Inferior parietal cortex (tissue), 1 donor: ENCODE measurements around the gene GRIA1.
"Not testable (repeated sequence)": the region's sequence is repeated elsewhere in the genome, so short reads cannot be mapped to it uniquely, and the experiment has no call there.

ENCODE experiments used
- DNase-seq: peaks from one replicate; pipeline ENCODE4 v3.0.0-alpha.2; 2016; ENCODE audit errors: extremely low spot score

The GRIA1 gene

DNA sequence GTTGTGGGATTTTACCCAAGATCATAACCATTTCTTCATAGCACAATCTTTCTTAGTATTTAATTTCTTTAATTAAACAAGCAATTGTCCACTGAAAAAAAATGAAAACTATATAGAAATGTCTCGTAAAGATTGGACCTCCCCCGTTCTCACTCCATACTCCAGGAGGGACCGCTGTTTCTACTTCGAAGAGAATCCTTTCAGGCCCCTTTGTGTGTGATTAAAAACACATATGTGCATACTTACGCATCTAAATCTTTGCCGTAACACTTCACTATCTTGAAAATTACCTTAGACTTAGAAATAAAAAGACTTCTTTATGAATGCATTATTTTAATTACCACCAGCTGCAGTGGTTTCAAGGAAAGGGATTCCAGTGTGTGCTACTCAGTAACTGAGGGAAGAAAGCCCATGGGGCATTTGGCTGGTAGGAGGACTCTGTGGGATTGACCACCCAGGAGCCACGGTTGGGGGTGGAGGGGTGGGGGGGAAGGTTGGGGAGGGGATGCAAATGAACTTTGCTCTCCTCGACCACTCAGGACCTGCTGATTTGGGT, 339.1 kb downstream of the GRIA1 start:
- no peak for DNase-seq

DNA sequence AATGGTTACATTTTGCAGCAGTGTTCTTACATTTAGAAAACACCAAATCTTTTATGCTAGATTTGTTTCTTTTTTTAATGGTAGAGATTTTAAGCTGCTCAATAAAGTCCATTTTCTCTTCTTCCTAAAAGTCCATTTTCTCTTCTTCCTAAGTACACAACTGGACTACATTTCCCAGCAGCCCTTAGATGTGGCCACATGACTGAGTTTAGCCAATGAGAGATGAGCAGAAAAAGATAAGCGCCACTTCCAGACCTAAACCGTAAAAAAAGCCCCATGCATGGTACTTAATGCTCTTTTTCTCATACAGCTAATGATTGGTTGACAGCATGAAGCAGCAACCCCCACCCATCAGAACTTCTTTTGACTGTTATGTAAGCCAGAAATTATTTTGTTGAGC, 341.5 kb downstream of the GRIA1 start:
- no peak for DNase-seq

DNA sequence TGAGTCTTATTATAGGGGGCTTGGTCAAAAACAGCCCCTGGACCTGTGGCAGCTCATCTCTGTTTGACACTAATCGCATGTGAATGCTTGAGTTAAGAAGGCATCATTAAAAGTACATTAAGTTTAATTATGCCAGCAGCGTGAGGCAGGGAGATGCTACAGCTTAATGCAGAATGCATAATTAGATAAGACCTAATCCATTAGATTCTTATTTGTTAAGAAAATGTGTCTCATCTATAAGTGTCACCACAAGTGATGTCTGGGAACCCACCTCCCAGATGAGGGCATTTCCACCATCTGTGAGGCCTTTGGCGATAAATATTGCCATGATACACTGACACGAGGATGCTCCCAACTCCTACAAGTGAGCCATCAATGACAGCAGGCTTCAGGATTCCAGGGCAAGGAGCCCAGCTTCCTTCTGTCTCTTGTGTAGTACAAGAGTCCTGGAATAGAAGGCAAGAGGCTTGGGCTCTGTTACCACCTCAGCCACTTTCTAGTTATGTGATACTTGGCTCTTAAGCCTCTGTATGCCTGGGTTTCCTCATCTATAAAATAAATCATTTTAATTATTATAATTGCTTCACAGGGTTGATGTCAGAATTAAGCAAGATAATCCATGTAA, 345.5 kb downstream of the GRIA1 start:
- no peak for DNase-seq

DNA sequence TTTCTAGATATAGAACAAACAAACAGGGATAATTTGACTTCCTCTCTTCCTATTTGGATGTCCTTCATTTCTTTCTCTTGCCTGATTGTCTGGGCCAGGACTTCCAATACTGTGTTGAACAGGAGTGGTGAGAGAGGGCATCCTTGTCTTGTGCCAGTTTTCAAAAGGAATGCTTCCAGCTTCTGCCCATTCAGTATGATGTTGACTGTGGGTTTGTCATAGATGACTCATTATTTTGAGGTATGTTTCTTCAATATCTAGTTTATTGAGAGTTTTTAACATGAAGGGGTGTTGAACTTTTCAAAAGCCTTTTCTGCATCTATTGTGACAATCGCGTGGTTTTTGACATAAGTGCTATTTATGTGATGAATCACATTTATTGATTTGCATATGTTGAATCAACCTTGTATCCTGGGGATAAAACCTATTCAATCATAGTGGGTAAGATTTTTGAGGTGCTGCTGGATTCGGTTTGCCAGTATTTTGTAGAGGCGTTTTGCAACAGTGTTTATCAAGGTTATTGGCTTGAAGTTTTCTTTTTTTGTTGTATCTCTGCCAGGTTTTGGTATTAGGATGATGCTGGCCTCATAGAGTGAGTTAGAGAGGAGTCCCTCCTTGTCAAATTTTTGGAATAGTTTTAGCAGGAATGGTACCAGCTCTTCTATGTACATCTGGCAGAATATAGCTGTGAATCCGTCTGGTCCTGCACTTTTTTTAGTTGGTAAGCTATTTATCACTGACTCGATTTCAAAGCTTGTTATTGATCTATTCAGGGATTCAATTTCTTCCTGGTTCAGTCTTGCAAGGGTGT, 359.0 kb downstream of the GRIA1 start:
- not testable (repeated sequence) for DNase-seq

DNA sequence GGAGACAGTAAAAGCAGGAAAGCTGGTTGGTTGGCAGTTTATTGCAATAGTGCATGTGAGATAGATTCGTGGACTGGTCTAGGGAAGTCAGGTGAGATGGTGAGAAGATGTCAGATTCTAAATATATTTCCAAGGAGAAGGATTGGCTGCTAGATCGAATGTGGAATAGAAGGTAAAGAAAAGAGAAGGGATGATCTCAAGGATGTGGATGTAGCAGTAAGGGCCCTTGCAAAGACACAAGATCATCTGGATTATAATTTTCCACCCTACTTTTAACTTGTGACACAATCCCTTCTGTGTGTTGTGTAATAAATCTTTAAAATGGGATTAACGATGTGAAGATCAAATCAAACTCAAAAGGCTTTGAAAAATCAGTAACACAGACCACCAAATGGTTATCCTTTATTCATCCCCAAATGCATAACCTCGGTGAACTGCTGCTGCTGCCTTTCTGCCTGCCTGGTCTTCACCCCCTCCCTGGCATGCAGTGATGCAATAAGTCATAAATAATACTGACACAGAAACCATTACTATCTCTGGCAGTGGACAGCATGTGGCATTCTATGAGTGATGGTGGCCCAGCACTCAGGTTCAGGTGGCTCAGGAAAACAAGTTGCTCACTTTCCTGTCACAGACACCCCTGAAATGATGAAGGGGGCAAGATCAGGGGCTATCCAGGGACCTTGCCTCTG, 369.9 kb downstream of the GRIA1 start:
- DNase-seq = no peak

DNA sequence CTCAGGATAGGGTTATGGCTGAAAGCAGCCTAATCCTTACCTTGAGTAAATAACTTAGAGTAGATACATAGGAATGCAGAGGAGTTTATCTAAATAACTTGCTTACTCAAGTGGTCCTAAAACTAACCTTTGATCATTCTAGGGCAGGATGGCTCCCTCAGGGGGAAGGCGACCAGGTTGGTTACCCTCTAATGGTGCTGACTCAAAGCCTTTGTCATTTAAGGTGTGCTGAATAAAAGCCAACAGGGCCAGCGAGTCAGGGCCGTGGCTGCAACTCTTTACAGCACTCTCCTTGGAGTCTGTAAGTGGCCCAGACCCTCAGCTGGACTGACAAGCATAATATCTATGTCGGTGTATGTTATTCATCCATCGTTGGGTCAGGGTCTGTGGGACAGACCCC, 372.4 kb downstream of the GRIA1 start:
- DNase-seq = not testable (repeated sequence)
